B cell (primary cell): ENCODE measurements around the gene HMX3. TPM values are rescaled to one million over a fixed set of nuclear protein-coding genes. Genes with fewer than 3 reads are reported as not detected.

Experiments
- ATAC-seq: fragments of 200-7000 bp; cut with Tn5 transposase; one replicate; pipeline ENCODE4 v1.10.0; 2021; ENCODE audit warnings: low read depth, mild to moderate bottlenecking, moderate number of reproducible peaks, moderate library complexity
- CTCF ChIA-PET: fragments of 350-600 bp; sonication (Branson Sonifier 250); formaldehyde crosslinking; loops from one replicate; lab custom pipeline; 2021; ENCODE audit warnings: antibody characterized with exemption, inconsistent platforms; lab: Charles Lee
- POLR2A ChIA-PET: fragments of 350-600 bp; sonication (Branson Sonifier 250); formaldehyde crosslinking; loops from one replicate; lab custom pipeline; 2021; ENCODE audit warnings: antibody characterized with exemption; lab: Charles Lee
- DNase-seq: peaks from one replicate; pipeline ENCODE4 v3.0.0; 2013
- H2AFZ ChIP-seq: 2 replicates; pipeline ENCODE4 v1.6.1; 2012; ENCODE audit warnings: mild to moderate bottlenecking, low read depth, low read length; ENCODE audit not compliant: insufficient read depth, poor library complexity, severe bottlenecking
- H3K27ac ChIP-seq, 2 donors: 1 replicate in 1 of 2; 2 replicates in 1 of 2; pipeline ENCODE4 v1.5.1; 2012 to 2013; ENCODE audit warnings: low read length in 2 of 2, mild to moderate bottlenecking in 2 of 2, moderate library complexity in 1 of 2
- H3K27me3 ChIP-seq, 4 experiments: fragments of 200-600 bp in 1 of 4; sonication (generic) in 1 of 4; replicated peaks in 1 of 4; 1 replicate in 2 of 4; 2 replicates in 2 of 4; pipeline versions ENCODE4 v1.6.1 to v1.7.0; 2013 to 2016; ENCODE audit warnings: low read length in 3 of 4, mild to moderate bottlenecking in 2 of 4, mixed read lengths in 1 of 4, moderate library complexity in 1 of 4; ENCODE audit not compliant: insufficient read depth in 4 of 4, control insufficient read depth in 3 of 4; ENCODE audit errors: control extremely low read depth in 1 of 4
- H3K36me3 ChIP-seq, 2 experiments: replicated peaks in 1 of 2; 1 replicate in 1 of 2; 2 replicates in 1 of 2; pipeline versions ENCODE4 v1.6.1 to v1.7.1; 2013; ENCODE audit warnings: low read length in 1 of 2; ENCODE audit not compliant: insufficient read depth in 2 of 2, control insufficient read depth in 1 of 2; ENCODE audit errors: control extremely low read depth in 1 of 2, extremely low read depth in 1 of 2
- H3K4me1 ChIP-seq, 2 donors: fragments of 200-600 bp in 1 of 2; sonication (generic) in 1 of 2; 1 replicate in 1 of 2; 2 replicates in 1 of 2; pipeline versions ENCODE4 v1.5.1 to v1.6.1; 2013 to 2017; ENCODE audit warnings: low read length in 2 of 2; ENCODE audit not compliant: control insufficient read depth in 2 of 2, insufficient read depth in 2 of 2
- H3K4me2 ChIP-seq: replicated peaks from 2 replicates; pipeline ENCODE3; 2012; ENCODE audit warnings: mild to moderate bottlenecking, low read depth, low read length; ENCODE audit not compliant: poor library complexity, severe bottlenecking
- H3K4me3 ChIP-seq, 5 experiments: fragments of 200-600 bp in 1 of 5; sonication (generic) in 1 of 5; 1 replicate in 3 of 5; 2 replicates in 2 of 5; pipeline versions ENCODE4 v1.5.1 to v1.7.0; 2011 to 2016; ENCODE audit warnings: low read length in 4 of 5, mild to moderate bottlenecking in 4 of 5, low read depth in 2 of 5, control low read depth in 1 of 5, moderate library complexity in 1 of 5; ENCODE audit not compliant: insufficient read depth in 1 of 5; ENCODE audit errors: control extremely low read depth in 1 of 5, extremely low read depth in 1 of 5
- H3K79me2 ChIP-seq: fragments of 200-600 bp; sonication (generic); one replicate; pipeline ENCODE4 v1.6.0; 2016; ENCODE audit warnings: low read length; ENCODE audit not compliant: control insufficient read depth, insufficient read depth
- H3K9ac ChIP-seq: fragments of 200-600 bp; sonication (generic); 2 replicates; pipeline ENCODE4 v1.6.1; 2017; ENCODE audit warnings: mild to moderate bottlenecking, low read length, moderate library complexity
- H3K9me3 ChIP-seq, 3 donors: one replicate each; pipeline versions ENCODE4 v1.6.1 to v1.7.1; 2013; ENCODE audit warnings: low read length in 2 of 3; ENCODE audit not compliant: control insufficient read depth in 2 of 3, insufficient read depth in 1 of 3; ENCODE audit errors: control extremely low read depth in 1 of 3
- H4K20me1 ChIP-seq: 2 replicates; pipeline ENCODE4 v1.6.0; 2012; ENCODE audit warnings: mild to moderate bottlenecking, low read length; ENCODE audit not compliant: insufficient read depth, control insufficient read depth, poor library complexity, severe bottlenecking
- H3K27ac Mint-ChIP-seq: one replicate; pipeline ENCODE4 v1.8.0; 2021; ENCODE audit warnings: mixed read lengths
- H3K27me3 Mint-ChIP-seq: one replicate; pipeline ENCODE4 v1.8.0; 2021; ENCODE audit warnings: mixed read lengths
- H3K4me1 Mint-ChIP-seq: one replicate; pipeline ENCODE4 v1.8.0; 2021; ENCODE audit warnings: mixed read lengths
- H3K4me3 Mint-ChIP-seq: one replicate; pipeline ENCODE4 v1.8.0; 2021; ENCODE audit warnings: mixed read lengths
- H3K9me3 Mint-ChIP-seq: one replicate; pipeline ENCODE4 v1.8.0; 2022; ENCODE audit warnings: mixed read lengths; ENCODE audit not compliant: insufficient read depth
- EZH2 ChIP-seq: IDR thresholded peaks from 2 replicates; pipeline ENCODE4 v1.6.1; 2012; ENCODE audit warnings: borderline replicate concordance, low read depth, mild to moderate bottlenecking, moderate library complexity, low read length; ENCODE audit not compliant: insufficient read depth, poor library complexity, severe bottlenecking
- WGBS: methylation state at CpG from one replicate; pipeline ENCODE4 v1.1.5; 2013; ENCODE audit warnings: missing lambda C conversion rate; ENCODE audit not compliant: insufficient coverage; 5-methylcytosine and 5-hydroxymethylcytosine counted together
- intact Hi-C: fragments of 100-400 bp; cut with micrococcal nuclease; formaldehyde crosslinking; loops from one replicate; pipeline ENCODE4 v1.10.0; 2022
- polyA plus RNA-seq: library from polyadenylated mRNA; depleted of rRNA; stranded (reverse); fragments of >200 nt; gene quantifications from 2 replicates; pipeline ENCODE4 v1.2.3, GENCODE V29; 2012
- total RNA-seq, 2 donors: library from RNA; stranded (reverse); fragments of 120-200 nt in 1 of 2; gene quantifications; 1 replicate in 1 of 2; 2 replicates in 1 of 2; pipeline versions ENCODE4 v1.2.3 to v1.2.4, GENCODE V29; 2013 to 2022
- TF ChIP-seq, protein P1 (sequence below): fragments of 200-600 bp; IDR thresholded peaks from one replicate; pipeline ENCODE4 v1.8.0; 2022; ENCODE audit warnings: antibody characterized with exemption, mild to moderate bottlenecking

HMX3 gene
- total and polyA plus RNA-seq, 2 donors (not counting 1 experiment from before 2014, with no cell fraction given): not detected

DNA sequence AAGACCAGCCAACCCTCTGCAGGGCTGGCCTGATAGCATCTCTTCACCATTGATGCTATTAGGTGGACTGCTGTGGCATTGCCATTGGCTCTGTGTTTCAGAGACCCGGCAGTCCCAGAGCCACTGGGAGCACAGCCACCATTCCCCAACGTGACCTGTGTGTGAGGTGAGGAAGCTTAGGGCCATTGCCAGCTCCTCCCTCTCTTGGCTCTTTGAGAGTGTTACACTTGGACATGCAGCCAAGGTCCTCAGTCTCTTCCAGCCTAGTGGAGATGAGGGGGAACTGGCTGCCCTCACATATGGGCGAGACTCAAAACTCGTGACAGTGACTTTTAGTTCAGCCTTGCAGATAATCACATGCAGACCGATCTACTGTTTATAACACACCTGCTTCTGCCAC is 39.3 kb upstream of the HMX3 start:
- POLR2A ChIA-PET: no interaction called here
- H3K4me1 Mint-ChIP-seq: no peaks in the 10 kb centered on the region
- H3K4me3 Mint-ChIP-seq: no peak overlapping the region
- 78% methylated on average over 4 of the region's 5 CpGs for WGBS
- no peaks in the 10 kb centered on the region for H3K4me1 ChIP-seq
- no peak overlapping the region for H2AFZ ChIP-seq
- no peaks in the 10 kb centered on the region for H4K20me1 ChIP-seq
- H3K9me3 ChIP-seq: no peaks in the 10 kb centered on the region
- H3K27ac ChIP-seq: no peak overlapping the region
- intact Hi-C loops: no loop called here
- no peak for ATAC-seq
- no peak overlapping the region for H3K4me3 ChIP-seq
- no peak for DNase-seq
- no peak for TF ChIP-seq EZH2
- H3K36me3 ChIP-seq: no peaks in the 10 kb centered on the region
- no peaks in the 10 kb centered on the region for H3K79me2 ChIP-seq
- H3K27ac Mint-ChIP-seq: no peak overlapping the region
- CTCF ChIA-PET: no interaction called here
- H3K9ac ChIP-seq: no peak overlapping the region
- H3K9me3 Mint-ChIP-seq: no peaks in the 10 kb centered on the region
- H3K27me3 Mint-ChIP-seq: peaks cover 29% of the 10 kb centered on the region
- peaks cover 0 to 10% (median 0%) of the 10 kb centered on the region in 4 experiments for H3K27me3 ChIP-seq
- no peak overlapping the region for H3K4me2 ChIP-seq

DNA sequence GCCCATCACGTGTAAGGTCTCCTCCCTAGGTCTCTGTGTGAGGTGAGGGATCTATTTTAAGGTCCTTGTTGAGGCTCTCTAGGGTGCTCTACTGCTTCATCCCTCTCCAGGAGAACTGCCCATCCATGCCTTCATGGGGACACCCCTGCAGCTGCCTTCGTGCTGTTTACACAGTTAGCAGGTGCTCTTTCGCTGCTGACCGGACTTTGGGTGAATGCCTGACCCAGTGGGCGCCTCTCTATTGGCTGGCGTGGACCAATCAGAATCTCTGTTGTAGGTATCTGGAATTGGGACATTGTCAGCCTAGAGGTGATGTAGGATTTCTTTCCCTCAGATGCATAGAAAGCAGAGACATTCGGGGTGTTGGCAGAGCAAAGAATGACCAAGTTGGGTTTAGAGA is 38.7 kb upstream of the HMX3 start:
- Histone ChIP-seq H3K27ac (no peak overlapping the region), H3K4me1 (no peaks in the 10 kb centered on the region), H3K79me2 (no peaks in the 10 kb centered on the region), H3K36me3 (no peaks in the 10 kb centered on the region), H3K4me3 (no peak overlapping the region), H4K20me1 (no peaks in the 10 kb centered on the region), H3K4me2 (no peak overlapping the region), H2AFZ (no peak overlapping the region), H3K9me3 (no peaks in the 10 kb centered on the region), H3K27me3 (peaks cover 0 to 10% (median 0%) of the 10 kb centered on the region in 4 experiments), H3K9ac (no peak overlapping the region)
- Mint-ChIP-seq H3K9me3 (no peaks in the 10 kb centered on the region), H3K4me1 (no peaks in the 10 kb centered on the region), H3K27ac (no peak overlapping the region), H3K4me3 (no peak overlapping the region), H3K27me3 (peaks cover 27% of the 10 kb centered on the region)
- CTCF ChIA-PET: no interaction called here
- 90% methylated on average over 7 of the region's 7 CpGs for WGBS
- POLR2A ChIA-PET: no interaction called here
- intact Hi-C loops: no loop called here
- ATAC-seq (no peak), DNase-seq (no peak)
- no peak for TF ChIP-seq EZH2
- TF ChIP-seq, protein P1, sequence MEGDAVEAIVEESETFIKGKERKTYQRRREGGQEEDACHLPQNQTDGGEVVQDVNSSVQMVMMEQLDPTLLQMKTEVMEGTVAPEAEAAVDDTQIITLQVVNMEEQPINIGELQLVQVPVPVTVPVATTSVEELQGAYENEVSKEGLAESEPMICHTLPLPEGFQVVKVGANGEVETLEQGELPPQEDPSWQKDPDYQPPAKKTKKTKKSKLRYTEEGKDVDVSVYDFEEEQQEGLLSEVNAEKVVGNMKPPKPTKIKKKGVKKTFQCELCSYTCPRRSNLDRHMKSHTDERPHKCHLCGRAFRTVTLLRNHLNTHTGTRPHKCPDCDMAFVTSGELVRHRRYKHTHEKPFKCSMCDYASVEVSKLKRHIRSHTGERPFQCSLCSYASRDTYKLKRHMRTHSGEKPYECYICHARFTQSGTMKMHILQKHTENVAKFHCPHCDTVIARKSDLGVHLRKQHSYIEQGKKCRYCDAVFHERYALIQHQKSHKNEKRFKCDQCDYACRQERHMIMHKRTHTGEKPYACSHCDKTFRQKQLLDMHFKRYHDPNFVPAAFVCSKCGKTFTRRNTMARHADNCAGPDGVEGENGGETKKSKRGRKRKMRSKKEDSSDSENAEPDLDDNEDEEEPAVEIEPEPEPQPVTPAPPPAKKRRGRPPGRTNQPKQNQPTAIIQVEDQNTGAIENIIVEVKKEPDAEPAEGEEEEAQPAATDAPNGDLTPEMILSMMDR: no peak
